ENCODE results near the gene CPVL. TPM values are rescaled to one million over a fixed set of nuclear protein-coding genes. Genes with fewer than 3 reads are reported as not detected.

Gene CPVL
- total RNA-seq, 1 experiment from 2014 or later, result not detected

DNA sequence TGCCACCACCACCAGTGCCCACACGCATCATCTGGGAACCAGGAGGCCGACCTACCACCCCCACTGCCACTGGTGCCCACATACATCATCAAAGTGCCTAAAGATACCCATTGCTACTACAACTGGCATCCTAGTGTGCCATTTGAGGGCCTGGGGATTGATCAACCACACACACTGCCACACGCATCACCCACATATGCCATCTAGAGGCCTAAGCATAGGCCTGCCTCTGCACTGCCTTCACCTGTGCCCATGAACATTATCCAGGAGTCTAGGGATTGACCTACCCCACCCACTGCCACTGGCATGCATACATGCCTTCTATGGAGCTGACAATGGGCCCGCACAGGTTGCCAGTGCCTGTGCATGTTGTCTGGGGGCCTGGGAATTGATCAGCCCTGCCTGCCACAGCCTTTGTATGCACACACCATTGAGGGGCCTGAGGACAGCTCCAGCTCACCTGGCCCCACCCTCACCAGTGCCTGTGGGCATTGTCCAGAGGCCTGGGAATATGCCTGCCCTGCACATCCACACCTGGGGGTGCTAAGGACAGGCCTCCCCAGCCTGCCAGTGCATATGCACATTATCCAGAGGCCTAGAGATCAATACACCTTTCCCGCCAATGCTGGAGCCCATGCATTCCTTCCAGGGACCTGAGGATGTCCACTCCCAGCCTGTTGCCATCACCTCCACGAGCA, 123.9 kb downstream of the CPVL start:
- in situ Hi-C loops (cut with HindIII; ENCODE audit: low sequenced_read_pairs), result no loop called here
- DNase-seq (ENCODE audit: low spot score), result no peak

- peak; percentile 92 for DNase-seq (ENCODE audit: low spot score)
- in situ Hi-C loops (cut with HindIII; ENCODE audit: low sequenced_read_pairs), result no loop called here
Observed at GRCh38 chr7:29019896-29020295, 126.4 kb downstream of the CPVL start.

GRCh38 chr7:29019387-29019786, 127.0 kb downstream of the CPVL start:
- in situ Hi-C loops (cut with HindIII; ENCODE audit: low sequenced_read_pairs), result no loop called here
- DNase-seq (ENCODE audit: low spot score), result peak; percentile 57

DNA sequence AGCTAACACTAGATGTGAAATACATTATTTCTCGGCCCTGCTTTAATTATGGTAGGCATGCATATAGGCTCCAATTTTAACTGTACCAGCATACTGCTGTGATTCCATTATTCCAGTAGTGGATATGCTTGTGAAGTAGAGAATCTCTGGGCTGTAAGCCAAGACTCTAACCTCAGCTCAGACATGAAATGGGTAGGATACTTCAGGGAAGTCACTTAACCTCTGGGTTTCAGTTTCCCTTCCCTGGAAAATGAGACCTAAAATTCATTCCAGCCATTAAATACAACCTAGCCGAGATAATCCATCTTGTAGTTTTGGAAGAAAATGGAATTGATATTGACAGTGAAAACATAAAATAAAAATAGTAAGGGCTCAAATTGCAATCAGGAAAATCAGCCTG, 128.6 kb downstream of the CPVL start:
- in situ Hi-C loops (cut with HindIII; ENCODE audit: low sequenced_read_pairs), result no loop called here
- DNase-seq (ENCODE audit: low spot score), result no peak

DNA sequence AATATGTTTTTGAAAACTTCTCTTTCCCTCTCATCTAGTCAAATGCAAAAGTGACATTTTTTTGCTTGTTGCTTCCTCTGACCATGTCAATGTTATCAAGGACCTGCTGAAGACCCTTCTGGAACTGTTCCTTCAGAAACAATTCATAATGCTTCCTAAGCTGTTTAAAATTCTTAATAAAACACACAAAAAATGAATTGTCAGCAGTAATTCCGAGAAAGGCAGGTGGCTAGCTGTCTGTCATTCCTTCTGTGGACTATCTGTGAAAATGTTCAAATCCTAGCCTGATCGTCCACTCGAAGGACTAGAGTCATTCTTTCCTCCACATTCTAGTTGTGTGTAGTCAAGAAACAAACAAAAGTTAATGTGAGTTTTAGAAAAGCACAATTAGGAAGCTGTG, 131.6 kb downstream of the CPVL start:
- in situ Hi-C loops (cut with HindIII; ENCODE audit: low sequenced_read_pairs), result no loop called here
- no peak for DNase-seq (ENCODE audit: low spot score)

DNA sequence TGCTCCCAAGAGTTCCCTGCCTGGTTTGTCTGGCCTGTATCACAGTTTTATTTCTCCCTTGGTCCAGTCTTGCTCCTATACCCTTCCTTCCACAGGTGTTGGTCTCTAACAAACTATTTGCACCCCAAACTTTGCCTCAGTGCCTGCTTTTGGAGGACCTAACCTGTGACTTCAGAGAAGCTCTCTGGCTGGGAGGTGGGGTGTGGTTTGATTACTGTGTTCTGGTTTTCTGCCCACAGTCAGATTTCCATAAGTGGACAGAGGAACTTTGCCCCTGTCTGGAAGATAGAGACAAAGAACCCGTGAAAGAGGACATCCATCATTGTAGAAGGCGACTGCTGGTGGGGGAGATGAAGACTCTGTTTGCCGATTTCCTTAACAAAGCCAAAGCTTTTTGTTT, 132.4 kb downstream of the CPVL start:
- DNase-seq (ENCODE audit: low spot score), result no peak
- in situ Hi-C loops (cut with HindIII; ENCODE audit: low sequenced_read_pairs), result no loop called here

DNA sequence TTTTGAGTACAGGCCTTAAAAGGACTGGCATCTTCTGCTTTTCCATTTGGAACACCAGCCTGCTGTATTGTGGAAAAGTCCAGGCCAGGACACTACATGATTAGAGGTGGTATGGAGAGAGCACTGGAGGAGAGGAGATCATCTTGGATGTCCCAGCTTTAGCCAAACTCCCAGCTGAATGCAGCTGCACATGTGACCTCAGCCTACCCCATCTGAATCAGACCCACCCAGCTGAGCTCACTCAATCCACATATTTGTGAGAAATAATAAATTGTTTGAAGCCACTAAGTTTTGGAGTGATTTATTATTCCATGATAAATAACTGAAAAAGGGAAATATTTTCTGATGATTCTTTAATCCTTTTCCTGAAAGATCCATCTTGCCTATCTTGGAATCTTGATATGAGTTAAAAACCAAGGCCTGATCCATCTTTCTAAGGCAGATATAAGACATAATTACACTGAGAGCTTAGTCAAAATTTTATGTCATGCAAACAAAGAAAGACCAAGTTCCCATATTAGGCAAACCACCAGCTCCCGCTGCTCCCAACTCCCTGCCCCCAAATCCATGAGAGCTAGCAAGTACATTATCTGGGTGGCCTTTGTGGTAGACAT, 133.1 kb downstream of the CPVL start:
- in situ Hi-C loops (cut with HindIII; ENCODE audit: low sequenced_read_pairs), result no loop called here
- no peak for DNase-seq (ENCODE audit: low spot score)

- in situ Hi-C loops (cut with HindIII; ENCODE audit: low sequenced_read_pairs), result no loop called here
- DNase-seq (ENCODE audit: low spot score), result no peak
Observed at GRCh38 chr7:29009947-29010346, 136.4 kb downstream of the CPVL start.

GRCh38 chr7:29008590-29008989, 137.7 kb downstream of the CPVL start:
- DNase-seq (ENCODE audit: low spot score), result no peak
- in situ Hi-C loops (cut with HindIII; ENCODE audit: low sequenced_read_pairs), result no loop called here

GRCh38 chr7:29007127-29007526, 139.2 kb downstream of the CPVL start:
- in situ Hi-C loops (cut with HindIII; ENCODE audit: low sequenced_read_pairs), result no loop called here
- no peak for DNase-seq (ENCODE audit: low spot score)

DNA sequence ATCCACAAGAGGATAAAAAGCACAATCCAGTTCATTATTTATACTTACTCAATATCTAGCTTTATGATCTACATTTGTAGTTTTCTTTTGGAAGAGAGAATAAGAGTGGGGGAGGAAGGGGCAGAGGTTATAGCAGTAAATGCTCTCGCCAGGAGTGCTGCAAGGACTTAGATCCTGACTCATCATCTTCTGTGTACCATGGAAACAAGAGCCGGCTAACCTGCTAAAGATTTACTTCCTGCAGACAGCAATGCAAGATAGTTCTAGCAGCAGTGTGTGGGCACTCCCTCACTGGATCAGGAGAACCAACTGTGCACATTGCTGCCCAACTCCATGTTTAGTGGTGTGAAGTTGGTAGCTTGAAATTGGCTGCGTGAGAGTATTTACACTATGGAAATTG, 140.5 kb downstream of the CPVL start:
- in situ Hi-C loops (cut with HindIII; ENCODE audit: low sequenced_read_pairs), result no loop called here
- no peak for DNase-seq (ENCODE audit: low spot score)

DNA sequence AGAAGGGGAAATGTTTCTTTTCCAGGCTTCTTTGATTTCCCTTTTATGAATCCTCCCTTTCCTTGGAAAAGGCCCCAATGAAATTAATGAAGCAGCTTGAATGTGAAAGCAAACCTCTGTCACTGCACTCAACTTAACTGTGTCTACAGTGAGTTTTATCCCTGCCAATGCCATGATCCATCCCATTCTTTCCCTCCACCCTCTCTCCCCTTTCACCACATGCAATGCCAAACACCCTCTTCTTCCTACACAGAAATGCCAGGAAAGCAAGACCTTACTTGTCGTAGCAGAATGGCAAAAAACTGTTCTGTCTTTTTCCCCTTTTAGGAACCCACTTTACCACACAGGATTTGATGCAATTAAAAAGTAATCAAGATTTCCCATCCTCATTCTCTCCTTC, 140.9 kb downstream of the CPVL start:
- in situ Hi-C loops (cut with HindIII; ENCODE audit: low sequenced_read_pairs), result no loop called here
- no peak for DNase-seq (ENCODE audit: low spot score)

- in situ Hi-C loops (cut with HindIII; ENCODE audit: low sequenced_read_pairs), result no loop called here
- no peak for DNase-seq (ENCODE audit: low spot score)
Observed at GRCh38 chr7:29003703-29004102, 142.6 kb downstream of the CPVL start.

DNA sequence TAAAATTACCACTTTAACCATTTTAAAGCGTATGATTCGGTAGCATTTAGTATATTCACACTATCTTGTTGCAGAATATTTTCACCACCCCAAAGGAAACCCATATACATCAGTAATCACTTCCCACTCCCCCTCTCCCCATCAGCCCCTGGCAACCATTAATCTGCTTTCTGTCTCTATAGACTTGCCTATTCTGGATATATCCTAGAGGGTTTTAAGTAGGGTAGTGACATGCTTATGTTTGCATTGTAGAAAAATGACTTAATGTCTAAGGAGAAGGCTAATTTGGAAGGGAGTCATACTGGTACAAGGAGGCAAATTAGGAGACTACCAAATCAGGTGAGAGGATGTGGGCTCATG, 145.6 kb downstream of the CPVL start:
- no peak for DNase-seq (ENCODE audit: low spot score)
- in situ Hi-C loops (cut with HindIII; ENCODE audit: low sequenced_read_pairs), result no loop called here

DNA sequence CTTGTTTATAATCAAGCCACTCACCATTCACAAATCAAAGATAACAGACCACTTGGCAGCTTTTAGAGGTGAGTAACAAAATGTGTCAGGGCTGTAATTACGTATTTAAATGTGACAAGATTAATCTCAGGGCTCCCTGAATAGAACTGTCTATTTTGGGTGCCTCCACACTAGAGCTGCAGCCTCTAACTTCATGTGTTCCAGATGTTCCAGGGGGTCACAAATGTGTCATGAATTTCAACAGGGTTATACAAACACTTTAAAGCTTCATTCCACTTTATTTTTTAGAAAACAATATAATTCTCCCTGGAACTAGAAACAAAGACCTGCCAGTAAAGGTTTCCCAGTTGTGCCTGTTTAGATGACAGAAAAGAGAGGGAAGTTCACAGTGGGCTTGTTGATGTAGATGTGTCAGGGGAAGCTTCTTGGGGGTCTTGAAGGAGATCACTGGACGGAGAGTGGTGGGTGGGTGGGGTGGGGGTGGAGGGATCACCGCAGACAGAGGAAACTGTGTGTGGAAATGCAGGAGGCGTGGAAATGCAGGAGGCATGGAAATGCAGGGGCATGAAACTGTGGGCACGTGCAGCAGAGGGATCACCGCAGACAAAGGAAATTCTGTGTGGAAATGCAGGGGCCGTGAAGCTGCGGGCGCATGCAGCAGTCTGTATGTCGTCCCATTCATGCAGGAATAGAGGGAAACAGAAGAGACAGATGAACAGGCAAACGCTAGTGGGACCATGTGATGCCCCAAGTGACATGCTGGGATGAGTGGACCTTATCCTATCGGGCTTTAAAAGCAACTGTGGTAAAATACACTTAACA, 146.2 kb downstream of the CPVL start:
- in situ Hi-C loops (cut with HindIII; ENCODE audit: low sequenced_read_pairs), result no loop called here
- no peak for DNase-seq (ENCODE audit: low spot score)

GRCh38 chr7:28999427-28999826, 146.9 kb downstream of the CPVL start:
- DNase-seq (ENCODE audit: low spot score), result no peak
- in situ Hi-C loops (cut with HindIII; ENCODE audit: low sequenced_read_pairs), result no loop called here

DNA sequence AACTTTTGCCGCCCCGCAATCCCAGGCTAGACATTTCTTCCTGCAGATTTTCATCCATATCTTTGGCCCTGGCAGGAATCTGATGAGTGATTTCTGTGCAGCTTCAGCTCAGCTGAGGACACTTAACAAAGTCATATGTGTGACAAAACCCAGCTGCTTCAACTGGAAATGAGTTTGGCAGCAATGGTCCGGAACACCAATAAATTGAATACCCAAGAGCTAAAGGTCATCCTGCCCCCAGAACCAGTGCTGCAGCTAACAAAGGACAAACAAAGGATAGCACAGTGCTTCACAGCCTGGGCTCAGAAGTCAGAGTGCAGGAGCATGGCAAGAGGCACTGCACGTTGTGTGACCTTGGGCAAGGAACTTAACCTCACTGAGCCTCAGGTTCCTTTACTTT, 148.2 kb downstream of the CPVL start:
- in situ Hi-C loops (cut with HindIII; ENCODE audit: low sequenced_read_pairs), result no loop called here
- no peak for DNase-seq (ENCODE audit: low spot score)

DNA sequence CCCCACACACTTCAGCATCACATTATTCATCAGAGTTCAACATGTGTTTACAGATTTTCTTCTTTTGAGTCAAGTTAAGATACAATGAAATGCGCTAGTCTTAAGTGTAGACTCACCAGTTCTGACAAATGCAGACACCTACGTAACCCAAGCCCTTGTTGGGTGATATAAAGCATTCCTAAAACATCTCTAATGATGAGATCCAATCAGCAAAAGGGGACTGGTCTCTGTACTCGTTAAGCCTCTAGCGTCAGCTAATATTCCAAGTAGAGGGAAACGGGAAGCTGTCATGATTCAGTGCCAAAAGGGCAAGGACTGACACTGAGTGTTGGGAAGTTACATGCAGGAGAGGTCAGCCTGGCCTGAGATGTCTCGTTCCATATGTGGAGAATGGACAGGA, 149.5 kb downstream of the CPVL start:
- in situ Hi-C loops (cut with HindIII; ENCODE audit: low sequenced_read_pairs), result no loop called here
- no peak for DNase-seq (ENCODE audit: low spot score)

DNA sequence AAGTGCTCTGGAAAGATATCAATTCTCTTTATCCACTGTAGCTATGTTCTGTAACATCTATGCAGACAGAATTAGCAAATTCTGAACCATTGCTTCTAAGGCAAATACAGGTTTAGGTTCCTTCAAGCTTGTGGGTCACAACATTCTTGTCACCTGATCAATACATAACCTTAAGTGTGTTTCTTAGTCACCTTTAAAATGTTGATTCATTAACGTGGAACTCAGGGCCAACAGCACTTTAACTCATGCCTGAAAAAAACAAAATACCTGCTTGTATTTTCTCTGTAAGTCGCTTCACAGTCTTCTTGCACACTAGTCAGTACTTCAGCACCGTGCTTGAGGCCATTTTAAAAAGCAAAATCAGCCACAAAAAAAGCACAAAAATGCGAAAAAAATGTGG, 153.0 kb downstream of the CPVL start:
- in situ Hi-C loops (cut with HindIII; ENCODE audit: low sequenced_read_pairs), result no loop called here
- no peak for DNase-seq (ENCODE audit: low spot score)

DNA sequence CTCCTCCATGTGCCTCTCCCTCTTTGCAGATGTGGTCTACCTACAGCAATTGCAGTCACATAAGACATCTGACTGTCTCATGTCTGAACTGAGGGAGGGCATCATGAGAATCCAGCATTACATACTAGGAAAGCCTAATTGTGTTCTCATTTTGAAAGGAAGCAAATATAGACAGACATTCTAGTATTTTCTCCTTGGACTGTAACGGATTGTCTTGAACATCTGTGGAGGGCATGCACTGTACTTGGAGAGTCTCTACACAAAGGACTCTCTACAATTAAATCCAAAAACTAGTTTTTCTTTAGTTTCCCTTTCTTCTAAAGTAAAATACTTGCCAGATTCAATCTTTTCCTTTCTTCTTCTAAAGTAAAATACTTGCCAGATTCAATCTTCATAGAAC, 153.5 kb downstream of the CPVL start:
- in situ Hi-C loops (cut with HindIII; ENCODE audit: low sequenced_read_pairs), result no loop called here
- no peak for DNase-seq (ENCODE audit: low spot score)
